GM21723 (cell line): Measurements from ENCODE around the gene TBC1D1.
A peak's percentile ranks its signal among the peaks of the same experiment; 100 is the strongest.

Experiments used
- ATAC-seq: cut with Tn5 transposase; IDR thresholded peaks from one replicate; pipeline ENCODE4 v1.9.1; 2021; ENCODE audit warnings: mild to moderate bottlenecking, moderate library complexity; ENCODE audit not compliant: unreplicated experiment

TBC1D1 gene

GRCh38 chr4:37985730-37986275 is 94.9 kb downstream of the TBC1D1 start:
- no peak for ATAC-seq

GRCh38 chr4:37988670-37989069 is 97.8 kb downstream of the TBC1D1 start:
- no peak for ATAC-seq

- no peak for ATAC-seq
Observed at GRCh38 chr4:37989398-37990260, 98.7 kb downstream of the TBC1D1 start.

- ATAC-seq, result no peak
Observed at GRCh38 chr4:37990731-37991245, 99.9 kb downstream of the TBC1D1 start.

GRCh38 chr4:37991623-37992410 is 100.9 kb downstream of the TBC1D1 start:
- no peak for ATAC-seq

- ATAC-seq, result no peak
Observed at GRCh38 chr4:37993806-37994205, 102.9 kb downstream of the TBC1D1 start.

- peak; percentile 77 for ATAC-seq
Observed at GRCh38 chr4:37994569-37994968, 103.7 kb downstream of the TBC1D1 start.

- ATAC-seq, result no peak
Observed at GRCh38 chr4:37995299-37995821, 104.5 kb downstream of the TBC1D1 start.

GRCh38 chr4:37995981-37996775 is 105.3 kb downstream of the TBC1D1 start:
- ATAC-seq, result no peak

GRCh38 chr4:37998226-37998625 is 107.3 kb downstream of the TBC1D1 start:
- no peak for ATAC-seq

- no peak for ATAC-seq
Observed at GRCh38 chr4:37999000-37999716, 108.3 kb downstream of the TBC1D1 start.

GRCh38 chr4:37999965-38000364 is 109.1 kb downstream of the TBC1D1 start:
- ATAC-seq, result no peak

GRCh38 chr4:38001927-38002326 is 111.0 kb downstream of the TBC1D1 start:
- ATAC-seq, result no peak

GRCh38 chr4:38002451-38003071 is 111.7 kb downstream of the TBC1D1 start:
- ATAC-seq, result no peak

GRCh38 chr4:38003102-38003501 is 112.2 kb downstream of the TBC1D1 start:
- ATAC-seq, result no peak

GRCh38 chr4:38003628-38004027 is 112.7 kb downstream of the TBC1D1 start:
- no peak for ATAC-seq

- no peak for ATAC-seq
Observed at GRCh38 chr4:38004062-38004461, 113.2 kb downstream of the TBC1D1 start.

- no peak for ATAC-seq
Observed at GRCh38 chr4:38004887-38005286, 114.0 kb downstream of the TBC1D1 start.

- no peak for ATAC-seq
Observed at GRCh38 chr4:38005637-38006036, 114.8 kb downstream of the TBC1D1 start.
